HEK293T (cell line): ENCODE measurements around the gene PARP16.

ENCODE experiments used
- CTCF ChIA-PET: fragments of 350-600 bp; formaldehyde crosslinking; extraction: SDS; loops from one replicate; lab custom pipeline; 2021; ENCODE audit warnings: antibody characterized with exemption, inconsistent platforms; lab: Yijun Ruan, JAX
- POLR2A ChIA-PET: fragments of 350-600 bp; formaldehyde crosslinking; extraction: SDS; loops from one replicate; lab custom pipeline; 2020; ENCODE audit warnings: antibody characterized with exemption, inconsistent platforms; lab: Yijun Ruan, JAX
- DNase-seq: peaks from one replicate; pipeline ENCODE4 v3.0.0; 2012; ENCODE audit warnings: mixed read lengths; ENCODE audit errors: extremely low spot score
- ARNT ChIP-seq: fragments of 450-650 bp; IDR thresholded peaks from 2 replicates; pipeline ENCODE4 v1.6.1; 2017; ENCODE audit warnings: mild to moderate bottlenecking
- BHLHE40 ChIP-seq: fragments of 450-650 bp; IDR thresholded peaks from 2 replicates; pipeline ENCODE4 v1.6.1; 2016; ENCODE audit warnings: mild to moderate bottlenecking, moderate library complexity, borderline replicate concordance
- CTBP1 ChIP-seq: fragments of 450-650 bp; IDR thresholded peaks from 2 replicates; pipeline ENCODE4 v1.6.1; 2016; ENCODE audit warnings: borderline replicate concordance
- ELF4 ChIP-seq: fragments of 450-650 bp; IDR thresholded peaks from 2 replicates; pipeline ENCODE4 v1.6.1; 2017; ENCODE audit warnings: antibody characterized with exemption
- FOXA1 ChIP-seq: fragments of 450-650 bp; IDR thresholded peaks from 2 replicates; pipeline ENCODE4 v1.6.1; 2016; ENCODE audit warnings: mild to moderate bottlenecking
- FOXK2 ChIP-seq: fragments of 450-650 bp; IDR thresholded peaks from 2 replicates; pipeline ENCODE4 v1.6.1; 2016; ENCODE audit warnings: mild to moderate bottlenecking
- FOXM1 ChIP-seq: fragments of 450-650 bp; IDR thresholded peaks from 2 replicates; pipeline ENCODE4 v1.6.1; 2017; ENCODE audit warnings: mild to moderate bottlenecking, borderline replicate concordance
- HDGF ChIP-seq: fragments of 450-650 bp; IDR thresholded peaks from 2 replicates; pipeline ENCODE4 v1.6.1; 2017; ENCODE audit warnings: antibody characterized with exemption, borderline replicate concordance
- L3MBTL2 ChIP-seq: fragments of 450-650 bp; conservative IDR thresholded peaks from 2 replicates; pipeline ENCODE4 v1.6.1; 2016; ENCODE audit warnings: mild to moderate bottlenecking
- LEF1 ChIP-seq: fragments of 450-650 bp; IDR thresholded peaks from 2 replicates; pipeline ENCODE4 v1.6.1; 2017; ENCODE audit warnings: mild to moderate bottlenecking, borderline replicate concordance
- NFRKB ChIP-seq: fragments of 450-650 bp; IDR thresholded peaks from 2 replicates; pipeline ENCODE4 v1.6.1; 2016; ENCODE audit warnings: mild to moderate bottlenecking, moderate library complexity
- PKNOX1 ChIP-seq: fragments of 450-650 bp; IDR thresholded peaks from 2 replicates; pipeline ENCODE4 v1.6.1; 2016
- SP1 ChIP-seq: fragments of 450-650 bp; IDR thresholded peaks from 2 replicates; pipeline ENCODE4 v1.6.1; 2017
- SUZ12 ChIP-seq: fragments of 450-650 bp; IDR thresholded peaks from 2 replicates; pipeline ENCODE4 v1.6.1; 2016; ENCODE audit warnings: mild to moderate bottlenecking
- TARDBP ChIP-seq: fragments of 450-650 bp; IDR thresholded peaks from 2 replicates; pipeline ENCODE4 v1.6.1; 2016
- ZNF384 ChIP-seq: fragments of 450-650 bp; IDR thresholded peaks from 2 replicates; pipeline ENCODE4 v1.6.1; 2016

Gene PARP16

GRCh38 chr15:65286704-65287519 lies at the start of gene PARP16:
PARP16 (minus strand) TSS chr15:65286883; CDS start chr15:65286426, 457 bp downstream.
- TF ChIP-seq L3MBTL2: peak; percentile 87
- peak; percentile 27; the same call in 1 of the 2 replicates for TF ChIP-seq FOXM1
- TF ChIP-seq SUZ12: no peak
- no peak for TF ChIP-seq ELF4
- TF ChIP-seq CTBP1: no peak
- no peak for TF ChIP-seq HDGF
- no peak for TF ChIP-seq SP1
- ChIA-PET CTCF (interaction anchor here (0.9 to 1.3 kb wide), 4 partner anchors 11 to 72 kb away, joined by 3 to 9 read pairs (median 4); no protein-coding TSS in a partner anchor), POLR2A (interaction anchor here (0.6 to 3.7 kb wide), 16 partner anchors 9 to 324 kb away, joined by 3 to 71 read pairs (median 4); partner anchors contain the start of genes CLPX, INTS14, RNU5A-1 and RNU5B-1)

GRCh38 chr15:65335278-65336055 lies 48.8 kb upstream of the PARP16 start:
- DNase-seq: no peak

More at GRCh38 chr15:65286704-65287519, at the start of gene PARP16:
- DNase-seq: peak; percentile 86

GRCh38 chr15:65334586-65335231 lies 48.0 kb upstream of the PARP16 start:
- TF ChIP-seq L3MBTL2 (no peak), FOXK2 (no peak), HDGF (no peak)
- POLR2A ChIA-PET: interaction anchor here (1.5 kb wide), 1 partner anchor 30 kb away, joined by 4 read pairs; the partner anchor contains the start of gene RNU5B-1
- DNase-seq: no peak
- CTCF ChIA-PET: no interaction called here

More at GRCh38 chr15:65335278-65336055, 48.8 kb upstream of the PARP16 start:
- ChIA-PET POLR2A (no interaction called here), CTCF (no interaction called here)
- TF ChIP-seq NFRKB: no peak
- no peak for TF ChIP-seq BHLHE40
- TF ChIP-seq PKNOX1: no peak
- TF ChIP-seq ELF4: no peak

GRCh38 chr15:65333856-65334255 lies 47.2 kb upstream of the PARP16 start:
- DNase-seq: no peak
- no peak for TF ChIP-seq TARDBP
- no peak for TF ChIP-seq SP1
- no peak for TF ChIP-seq SUZ12
- TF ChIP-seq ELF4: no peak
- no peak for TF ChIP-seq NFRKB
- TF ChIP-seq ARNT: no peak
- TF ChIP-seq HDGF: no peak
- no peak for TF ChIP-seq FOXM1
- no peak for TF ChIP-seq FOXK2
- no peak for TF ChIP-seq ZNF384
- no peak for TF ChIP-seq LEF1
- no peak for TF ChIP-seq L3MBTL2
- TF ChIP-seq BHLHE40: no peak
- no peak for TF ChIP-seq CTBP1
- CTCF ChIA-PET: interaction anchor here (0.6 kb wide), 1 partner anchor 119 kb away, joined by 4 read pairs; no protein-coding TSS in a partner anchor
- POLR2A ChIA-PET: interaction anchor here (1.5 kb wide), 1 partner anchor 29 kb away, joined by 4 read pairs; the partner anchor contains the start of gene RNU5B-1

- ChIA-PET CTCF (no interaction called here), POLR2A (interaction anchor here (1.5 kb wide), 1 partner anchor 28 kb away, joined by 4 read pairs; the partner anchor contains the start of gene RNU5B-1)
- no peak for DNase-seq
Observed at GRCh38 chr15:65333148-65333820, 46.6 kb upstream of the PARP16 start.

More at GRCh38 chr15:65333148-65333820, 46.6 kb upstream of the PARP16 start:
- TF ChIP-seq FOXK2 (no peak), HDGF (no peak), L3MBTL2 (no peak), ELF4 (no peak), FOXA1 (no peak), SUZ12 (no peak), SP1 (no peak), ZNF384 (no peak), PKNOX1 (no peak), NFRKB (no peak), ARNT (no peak), FOXM1 (no peak)
